IMR-90 (cell line): ENCODE measurements around the gene TNS3. TPM values are rescaled to one million over a fixed set of nuclear protein-coding genes. Genes with fewer than 3 reads are reported as not detected.

Experiments used
- ATAC-seq: fragments of 200-7000 bp; cut with Tn5 transposase; 2 replicates; pipeline ENCODE4 v1.9.1; 2020; ENCODE audit warnings: low read depth, mild to moderate bottlenecking, moderate library complexity
- BruUV-seq: library from RNA; stranded (reverse); fragments of 400-500 nt; replicated peaks from 2 replicates; lab custom pipeline; 2021; lab: Mats Ljungman, UMichigan
- CTCF ChIA-PET: fragments of 300-600 bp; formaldehyde crosslinking; extraction: SDS; loops from one replicate; lab custom pipeline; 2021; ENCODE audit warnings: antibody characterized with exemption; lab: Yijun Ruan, JAX
- POLR2A ChIA-PET: fragments of 300-600 bp; sonication (Branson Sonifier 250); formaldehyde crosslinking; loops from one replicate; lab custom pipeline; 2022; ENCODE audit warnings: antibody characterized with exemption; ENCODE audit not compliant: unreplicated experiment; lab: Charles Lee
- DNase-seq: peaks from one replicate; pipeline ENCODE4 v3.0.0; 2013
- H2AFZ ChIP-seq: replicated peaks from 2 replicates; pipeline ENCODE3; 2013; ENCODE audit warnings: low read length, mild to moderate bottlenecking; ENCODE audit not compliant: poor library complexity
- H2AK5ac ChIP-seq: 2 replicates; pipeline ENCODE4 v1.6.1; 2013; ENCODE audit warnings: low read depth, low read length, inconsistent platforms
- H2AK9ac ChIP-seq: replicated peaks from 2 replicates; pipeline ENCODE3; 2013; ENCODE audit warnings: mild to moderate bottlenecking, low read depth, low read length, moderate library complexity; ENCODE audit not compliant: poor library complexity
- H2BK120ac ChIP-seq: 2 replicates; pipeline ENCODE4 v1.6.1; 2013; ENCODE audit warnings: low read depth, low read length, inconsistent platforms
- H2BK15ac ChIP-seq: 3 replicates; pipeline ENCODE4 v1.6.1; 2013; ENCODE audit warnings: low read depth, low read length, inconsistent platforms
- H2BK20ac ChIP-seq: 2 replicates; pipeline ENCODE4 v1.6.1; 2013; ENCODE audit warnings: low read depth, mild to moderate bottlenecking, inconsistent platforms, low read length, moderate library complexity
- H2BK5ac ChIP-seq: 2 replicates; pipeline ENCODE4 v1.6.1; 2013; ENCODE audit warnings: mild to moderate bottlenecking, low read depth, low read length, inconsistent platforms; ENCODE audit not compliant: poor library complexity, severe bottlenecking
- H3K14ac ChIP-seq: replicated peaks from 2 replicates; pipeline ENCODE4 v1.6.1; 2013; ENCODE audit warnings: low read depth, low read length, inconsistent platforms
- H3K18ac ChIP-seq: 2 replicates; pipeline ENCODE4 v1.6.1; 2013; ENCODE audit warnings: low read depth, low read length, control low read depth
- H3K23ac ChIP-seq: 2 replicates; pipeline ENCODE4 v1.6.1; 2013; ENCODE audit warnings: low read depth, low read length, inconsistent platforms
- H3K27ac ChIP-seq: 2 replicates; pipeline ENCODE4 v1.5.1; 2013; ENCODE audit warnings: mild to moderate bottlenecking, control low read depth, low read length; ENCODE audit not compliant: insufficient read depth
- H3K27me3 ChIP-seq: 2 replicates; pipeline ENCODE4 v1.6.1; 2013; ENCODE audit warnings: low read length; ENCODE audit not compliant: control insufficient read depth, insufficient read depth
- H3K36me3 ChIP-seq: 2 replicates; pipeline ENCODE4 v1.6.1; 2013; ENCODE audit warnings: low read length, mixed read lengths; ENCODE audit not compliant: control insufficient read depth, insufficient read depth
- H3K4ac ChIP-seq: 2 replicates; pipeline ENCODE4 v1.6.1; 2013; ENCODE audit warnings: low read depth, low read length, inconsistent platforms
- H3K4me1 ChIP-seq: 2 replicates; pipeline ENCODE4 v1.6.1; 2013; ENCODE audit warnings: low read length, mixed read lengths; ENCODE audit not compliant: control insufficient read depth, insufficient read depth
- H3K4me2 ChIP-seq: 2 replicates; pipeline ENCODE4 v1.6.1; 2013; ENCODE audit warnings: low read depth, mild to moderate bottlenecking, control low read depth, low read length, moderate library complexity
- H3K4me3 ChIP-seq: 2 replicates; pipeline ENCODE4 v1.5.1; 2013; ENCODE audit warnings: low read depth, mild to moderate bottlenecking, control low read depth, low read length, moderate library complexity; ENCODE audit not compliant: insufficient read depth
- H3K56ac ChIP-seq: 2 replicates; pipeline ENCODE4 v1.6.1; 2013; ENCODE audit warnings: low read length, inconsistent platforms; ENCODE audit not compliant: insufficient read depth; ENCODE audit errors: extremely low read depth
- H3K79me1 ChIP-seq, 2 experiments: 2 replicates each; pipeline ENCODE4 v1.6.1; 2013; ENCODE audit warnings: low read length in 2 of 2, inconsistent platforms in 1 of 2, low read depth in 1 of 2
- H3K9ac ChIP-seq: 2 replicates; pipeline ENCODE4 v1.6.1; 2013; ENCODE audit warnings: low read depth, low read length, control low read depth
- H3K9me1 ChIP-seq: 2 replicates; pipeline ENCODE4 v1.6.1; 2013; ENCODE audit warnings: low read length, inconsistent platforms; ENCODE audit not compliant: insufficient read depth
- H3K9me3 ChIP-seq: 2 replicates; pipeline ENCODE4 v1.6.1; 2013; ENCODE audit warnings: low read length; ENCODE audit not compliant: control insufficient read depth, insufficient read depth
- H4K20me1 ChIP-seq: 2 replicates; pipeline ENCODE4 v1.6.1; 2013; ENCODE audit warnings: low read length, inconsistent platforms; ENCODE audit not compliant: insufficient read depth
- H4K5ac ChIP-seq: 2 replicates; pipeline ENCODE4 v1.6.1; 2013; ENCODE audit warnings: mild to moderate bottlenecking, low read depth, low read length, control low read depth
- H4K8ac ChIP-seq, 2 experiments: 2 replicates each; pipeline ENCODE4 v1.6.1; 2013; ENCODE audit warnings: low read depth in 2 of 2, low read length in 2 of 2, control low read depth in 1 of 2, inconsistent platforms in 1 of 2
- H4K91ac ChIP-seq: 2 replicates; pipeline ENCODE4 v1.6.1; 2013; ENCODE audit warnings: low read depth, low read length, inconsistent platforms; ENCODE audit not compliant: insufficient read depth
- BHLHE40 ChIP-seq: fragments of 150-350 bp; IDR thresholded peaks from 2 replicates; pipeline ENCODE4 v1.6.1; 2016; ENCODE audit warnings: mild to moderate bottlenecking, low read depth, low read length
- CEBPB ChIP-seq: IDR thresholded peaks from 2 replicates; pipeline ENCODE4 v1.6.1; 2012; ENCODE audit warnings: low read depth, low read length, improper control_type of control experiment
- CHD1 ChIP-seq: IDR thresholded peaks from 2 replicates; pipeline ENCODE4 v1.6.1; 2012; ENCODE audit warnings: low read depth, low read length, improper control_type of control experiment
- FOS ChIP-seq: fragments of 150-350 bp; IDR thresholded peaks from 2 replicates; pipeline ENCODE4 v1.6.1; 2016; ENCODE audit warnings: low read depth, low read length
- MAFK ChIP-seq: IDR thresholded peaks from 2 replicates; pipeline ENCODE4 v1.6.1; 2012; ENCODE audit warnings: low read depth, low read length, improper control_type of control experiment
- MAZ ChIP-seq: IDR thresholded peaks from 2 replicates; pipeline ENCODE4 v1.6.1; 2012; ENCODE audit warnings: low read depth, mild to moderate bottlenecking, low read length, improper control_type of control experiment, moderate library complexity, borderline replicate concordance
- MXI1 ChIP-seq: IDR thresholded peaks from 2 replicates; pipeline ENCODE4 v1.6.1; 2012; ENCODE audit warnings: low read depth, mild to moderate bottlenecking, low read length, moderate library complexity, borderline replicate concordance
- NFE2L2 ChIP-seq: fragments of 150-350 bp; IDR thresholded peaks from 2 replicates; pipeline ENCODE4 v1.6.1; 2016; ENCODE audit warnings: low read depth, mild to moderate bottlenecking, low read length
- POLR2A ChIP-seq: IDR thresholded peaks from 2 replicates; pipeline ENCODE4 v1.6.1; 2012; ENCODE audit warnings: mild to moderate bottlenecking, low read depth, low read length
- RAD21 ChIP-seq: IDR thresholded peaks from 2 replicates; pipeline ENCODE4 v1.6.1; 2012; ENCODE audit warnings: low read length, improper control_type of control experiment
- RCOR1 ChIP-seq: IDR thresholded peaks from 2 replicates; pipeline ENCODE4 v1.6.1; 2012; ENCODE audit warnings: mild to moderate bottlenecking, low read length, improper control_type of control experiment; ENCODE audit not compliant: insufficient replicate concordance
- SMC3 ChIP-seq: fragments of 150-350 bp; IDR thresholded peaks from 2 replicates; pipeline ENCODE4 v1.6.1; 2016; ENCODE audit warnings: low read depth, mild to moderate bottlenecking, antibody characterized with exemption, low read length, moderate library complexity
- WGBS, 2 experiments: methylation state at CpG; one replicate each; pipeline versions ENCODE4 v1.1.5 to v1.1.7; 2013; ENCODE audit warnings: missing lambda C conversion rate in 2 of 2; ENCODE audit not compliant: insufficient read length in 1 of 2; ENCODE audit errors: extremely low coverage in 2 of 2; 5-methylcytosine and 5-hydroxymethylcytosine counted together
- dilution Hi-C: fragments of 300-500 bp; cut with HindIII; formaldehyde crosslinking; loops from one replicate; pipeline ENCODE4 v1.14.3; 2018; ENCODE audit warnings: low sequenced_read_pairs; ENCODE audit not compliant: unreplicated experiment
- in situ Hi-C: fragments of 300-500 bp; cut with MboI; formaldehyde crosslinking; loops from 3 replicates; pipeline ENCODE4 v1.14.3; 2019; ENCODE audit warnings: low sequenced_read_pairs, inconsistent platforms, mixed read lengths
- intact Hi-C: fragments of 100-400 bp; cut with micrococcal nuclease; formaldehyde crosslinking; loops from 2 replicates; pipeline ENCODE4 v1.10.0; 2022
- polyA plus RNA-seq, 3 experiments: library from polyadenylated mRNA; depleted of rRNA; stranded (reverse); fragments of >200 nt; gene quantifications; 2 replicates each; pipeline ENCODE4 v1.2.3, GENCODE V29; 2012; ENCODE audit warnings: low replicate concordance in 1 of 3
- total RNA-seq: library from RNA; depleted of rRNA; stranded (reverse); fragments of >200 nt; gene quantifications from 2 replicates; pipeline ENCODE4 v1.2.3, GENCODE V29; 2012
- TF ChIP-seq, protein P1 (sequence below): conservative IDR thresholded peaks from 2 replicates; pipeline ENCODE4 v1.5.1; 2012; ENCODE audit warnings: mild to moderate bottlenecking, low read depth, low read length, improper control_type of control experiment
- TF ChIP-seq, protein P2 (sequence below): fragments of 150-350 bp; IDR thresholded peaks from 2 replicates; pipeline ENCODE4 v1.6.1; 2017; ENCODE audit warnings: mild to moderate bottlenecking, antibody characterized with exemption, low read length, low read depth
- TF ChIP-seq, protein P3 (sequence below): fragments of 150-350 bp; IDR thresholded peaks from 2 replicates; pipeline ENCODE4 v1.6.1; 2016; ENCODE audit warnings: low read depth, mild to moderate bottlenecking, low read length, moderate library complexity, borderline replicate concordance

Gene TNS3
- total and polyA plus RNA-seq, 2 of the 4 experiments (the other 2 are of a cell fraction): 64.3 to 79.2 TPM

DNA sequence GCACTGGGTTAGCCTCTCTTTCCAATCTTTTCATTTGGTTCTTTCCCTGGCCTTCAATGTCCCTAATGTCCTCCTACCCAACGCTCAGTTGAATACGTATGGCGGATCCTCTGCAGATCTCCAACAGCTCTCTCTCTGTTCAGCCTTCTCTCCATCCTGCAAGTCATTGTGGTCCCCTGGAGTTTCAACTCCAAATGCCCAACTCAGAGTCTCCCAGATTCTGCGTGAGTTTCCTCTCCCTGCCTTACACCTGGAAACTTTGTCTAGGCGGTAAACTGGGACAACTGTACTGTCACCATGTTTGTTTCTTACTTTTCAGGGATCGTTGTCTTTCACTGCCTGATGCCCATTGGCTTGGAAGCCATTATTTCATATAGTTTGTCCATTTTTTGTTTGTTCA lies 273.1 kb downstream of the TNS3 start:
- Histone ChIP-seq H3K27me3 (no peaks in the 10 kb centered on the region), H3K18ac (no peak overlapping the region), H3K4me2 (no peak overlapping the region), H3K79me1 (peaks cover 45 to 66% of the 10 kb centered on the region in 2 experiments), H3K4me1 (peaks cover 2% of the 10 kb centered on the region; the same call in 1 of the 2 replicates), H3K9ac (no peak overlapping the region), H3K14ac (no peak overlapping the region), H3K9me3 (no peaks in the 10 kb centered on the region), H2BK5ac (no peak overlapping the region), H3K4ac (no peak overlapping the region), H4K91ac (no peak overlapping the region), H3K4me3 (no peak overlapping the region), H3K36me3 (peaks cover 20% of the 10 kb centered on the region), H3K27ac (no peak overlapping the region), H4K5ac (no peak overlapping the region), H2BK120ac (no peak overlapping the region), H2BK15ac (no peak overlapping the region), H3K56ac (no peak overlapping the region), H3K9me1 (peaks cover 24% of the 10 kb centered on the region), H3K23ac (no peak overlapping the region), H2AK5ac (no peak overlapping the region), H2AFZ (no peak overlapping the region), H2AK9ac (no peak overlapping the region), H4K8ac (no peak overlapping the region), H4K20me1 (peaks cover 10% of the 10 kb centered on the region; the same call in 1 of the 2 replicates), H2BK20ac (no peak overlapping the region)
- TF ChIP-seq MAFK (no peak), SMC3 (no peak), FOS (no peak), CHD1 (no peak), RCOR1 (no peak), MAZ (no peak), RAD21 (no peak), BHLHE40 (no peak), MXI1 (no peak), NFE2L2 (no peak), POLR2A (no peak), CEBPB (no peak)
- TF ChIP-seq, protein P1, sequence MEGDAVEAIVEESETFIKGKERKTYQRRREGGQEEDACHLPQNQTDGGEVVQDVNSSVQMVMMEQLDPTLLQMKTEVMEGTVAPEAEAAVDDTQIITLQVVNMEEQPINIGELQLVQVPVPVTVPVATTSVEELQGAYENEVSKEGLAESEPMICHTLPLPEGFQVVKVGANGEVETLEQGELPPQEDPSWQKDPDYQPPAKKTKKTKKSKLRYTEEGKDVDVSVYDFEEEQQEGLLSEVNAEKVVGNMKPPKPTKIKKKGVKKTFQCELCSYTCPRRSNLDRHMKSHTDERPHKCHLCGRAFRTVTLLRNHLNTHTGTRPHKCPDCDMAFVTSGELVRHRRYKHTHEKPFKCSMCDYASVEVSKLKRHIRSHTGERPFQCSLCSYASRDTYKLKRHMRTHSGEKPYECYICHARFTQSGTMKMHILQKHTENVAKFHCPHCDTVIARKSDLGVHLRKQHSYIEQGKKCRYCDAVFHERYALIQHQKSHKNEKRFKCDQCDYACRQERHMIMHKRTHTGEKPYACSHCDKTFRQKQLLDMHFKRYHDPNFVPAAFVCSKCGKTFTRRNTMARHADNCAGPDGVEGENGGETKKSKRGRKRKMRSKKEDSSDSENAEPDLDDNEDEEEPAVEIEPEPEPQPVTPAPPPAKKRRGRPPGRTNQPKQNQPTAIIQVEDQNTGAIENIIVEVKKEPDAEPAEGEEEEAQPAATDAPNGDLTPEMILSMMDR: no peak
- TF ChIP-seq, protein P2, sequence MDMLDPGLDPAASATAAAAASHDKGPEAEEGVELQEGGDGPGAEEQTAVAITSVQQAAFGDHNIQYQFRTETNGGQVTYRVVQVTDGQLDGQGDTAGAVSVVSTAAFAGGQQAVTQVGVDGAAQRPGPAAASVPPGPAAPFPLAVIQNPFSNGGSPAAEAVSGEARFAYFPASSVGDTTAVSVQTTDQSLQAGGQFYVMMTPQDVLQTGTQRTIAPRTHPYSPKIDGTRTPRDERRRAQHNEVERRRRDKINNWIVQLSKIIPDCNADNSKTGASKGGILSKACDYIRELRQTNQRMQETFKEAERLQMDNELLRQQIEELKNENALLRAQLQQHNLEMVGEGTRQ: no peak
- TF ChIP-seq, protein P3, sequence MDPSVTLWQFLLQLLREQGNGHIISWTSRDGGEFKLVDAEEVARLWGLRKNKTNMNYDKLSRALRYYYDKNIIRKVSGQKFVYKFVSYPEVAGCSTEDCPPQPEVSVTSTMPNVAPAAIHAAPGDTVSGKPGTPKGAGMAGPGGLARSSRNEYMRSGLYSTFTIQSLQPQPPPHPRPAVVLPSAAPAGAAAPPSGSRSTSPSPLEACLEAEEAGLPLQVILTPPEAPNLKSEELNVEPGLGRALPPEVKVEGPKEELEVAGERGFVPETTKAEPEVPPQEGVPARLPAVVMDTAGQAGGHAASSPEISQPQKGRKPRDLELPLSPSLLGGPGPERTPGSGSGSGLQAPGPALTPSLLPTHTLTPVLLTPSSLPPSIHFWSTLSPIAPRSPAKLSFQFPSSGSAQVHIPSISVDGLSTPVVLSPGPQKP: no peak
- ChIA-PET POLR2A (no interaction called here), CTCF (no interaction called here)
- dilution Hi-C loops (no loop called here), in situ Hi-C loops (no loop called here), intact Hi-C loops (no loop called here)
- ATAC-seq (no peak), DNase-seq (no peak)
- BruUV-seq: no TSS peak
- WGBS, 2 experiments: 100% methylated on average over 3 of the region's 6 CpGs; no CpG with 5 or more reads in 1 of the 2 experiments
